ENCODE data around the gene NCKAP5.

DNA sequence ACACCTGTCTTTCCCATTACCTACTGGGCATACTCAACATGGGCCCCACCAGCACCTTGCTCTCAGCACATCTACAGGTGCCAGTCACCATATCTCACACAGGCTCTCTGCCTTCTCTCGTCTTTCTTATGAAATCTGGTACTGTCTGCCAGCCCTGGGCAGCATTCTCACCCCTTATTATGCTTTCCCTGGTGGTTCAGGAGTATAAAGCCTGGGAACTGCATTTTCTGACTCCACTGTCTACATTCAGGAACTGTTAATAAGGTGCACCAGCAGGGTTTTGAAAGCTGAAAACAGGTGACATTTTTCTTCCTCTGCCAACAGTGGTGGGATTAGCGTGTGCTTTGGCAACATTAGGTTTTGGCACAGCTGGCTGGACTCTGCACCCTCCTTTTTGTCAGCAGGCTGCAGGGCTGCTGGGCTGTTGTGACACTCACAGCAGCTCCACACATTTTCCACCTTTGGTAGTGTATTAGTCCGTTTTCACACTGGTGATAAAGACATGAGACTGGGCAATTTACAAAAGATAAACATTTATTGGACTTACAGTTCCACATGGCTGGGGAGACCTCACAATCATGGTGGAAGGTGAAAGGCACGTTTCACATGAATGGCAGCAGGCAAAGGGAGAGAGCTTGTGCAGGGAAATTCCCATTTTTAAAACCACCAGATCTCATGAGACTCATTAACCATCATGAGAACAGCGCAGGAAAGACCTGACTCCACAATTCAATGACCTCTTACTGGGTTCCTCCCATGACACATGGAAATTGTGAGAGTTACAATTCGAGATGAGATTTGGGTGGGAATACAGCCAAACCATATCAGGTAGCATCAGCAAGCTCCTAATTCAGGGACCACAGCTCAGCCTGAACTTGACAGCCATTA lies 555.2 kb downstream of the NCKAP5 start:
- no peak for TF ChIP-seq POLR2A (IDR thresholded peaks at IDR 0.05)
- TF ChIP-seq, protein P1, sequence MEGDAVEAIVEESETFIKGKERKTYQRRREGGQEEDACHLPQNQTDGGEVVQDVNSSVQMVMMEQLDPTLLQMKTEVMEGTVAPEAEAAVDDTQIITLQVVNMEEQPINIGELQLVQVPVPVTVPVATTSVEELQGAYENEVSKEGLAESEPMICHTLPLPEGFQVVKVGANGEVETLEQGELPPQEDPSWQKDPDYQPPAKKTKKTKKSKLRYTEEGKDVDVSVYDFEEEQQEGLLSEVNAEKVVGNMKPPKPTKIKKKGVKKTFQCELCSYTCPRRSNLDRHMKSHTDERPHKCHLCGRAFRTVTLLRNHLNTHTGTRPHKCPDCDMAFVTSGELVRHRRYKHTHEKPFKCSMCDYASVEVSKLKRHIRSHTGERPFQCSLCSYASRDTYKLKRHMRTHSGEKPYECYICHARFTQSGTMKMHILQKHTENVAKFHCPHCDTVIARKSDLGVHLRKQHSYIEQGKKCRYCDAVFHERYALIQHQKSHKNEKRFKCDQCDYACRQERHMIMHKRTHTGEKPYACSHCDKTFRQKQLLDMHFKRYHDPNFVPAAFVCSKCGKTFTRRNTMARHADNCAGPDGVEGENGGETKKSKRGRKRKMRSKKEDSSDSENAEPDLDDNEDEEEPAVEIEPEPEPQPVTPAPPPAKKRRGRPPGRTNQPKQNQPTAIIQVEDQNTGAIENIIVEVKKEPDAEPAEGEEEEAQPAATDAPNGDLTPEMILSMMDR (IDR thresholded peaks at IDR 0.05 in 4 of 5, conservative IDR thresholded peaks at IDR 0.05 in 1 of 5) = no peak
